OCI-LY7 (cell line): Measurements from ENCODE around the gene MMRN1. TPM values are rescaled to one million over a fixed set of nuclear protein-coding genes. Genes with fewer than 3 reads are reported as not detected.

ENCODE experiments used
- BruUV-seq: library from RNA; stranded (reverse); fragments of 400-500 nt; replicated peaks from 2 replicates; lab custom pipeline; 2021; lab: Mats Ljungman, UMichigan
- CTCF ChIA-PET: fragments of 300-600 bp; sonication (Branson Sonifier 250); formaldehyde crosslinking; loops from one replicate; lab custom pipeline; 2022; ENCODE audit warnings: antibody characterized with exemption; ENCODE audit not compliant: unreplicated experiment; lab: Charles Lee
- POLR2A ChIA-PET: fragments of 300-600 bp; sonication (Branson Sonifier 250); formaldehyde crosslinking; loops from one replicate; lab custom pipeline; 2022; ENCODE audit warnings: antibody characterized with exemption; lab: Charles Lee
- DNase-seq: peaks from one replicate; pipeline ENCODE4 v3.0.0-alpha.2; 2015; ENCODE audit warnings: low spot score
- H2AFZ ChIP-seq: fragments of 200-600 bp; sonication (generic), shearing (Covaris generic); 2 replicates; pipeline ENCODE4 v1.6.1; 2014; ENCODE audit warnings: mild to moderate bottlenecking, antibody characterized with exemption, low read length, moderate library complexity
- H3K27ac ChIP-seq: fragments of 200-600 bp; sonication (generic); 2 replicates; pipeline ENCODE4 v1.5.1; 2014; ENCODE audit warnings: mixed run types, low read depth, mild to moderate bottlenecking, moderate library complexity, low read length, inconsistent platforms; ENCODE audit not compliant: poor library complexity, severe bottlenecking
- H3K36me3 ChIP-seq: fragments of 200-600 bp; sonication (generic); 2 replicates; pipeline ENCODE4 v1.6.1; 2014; ENCODE audit warnings: mild to moderate bottlenecking, antibody characterized with exemption, low read length, moderate library complexity, mixed read lengths; ENCODE audit not compliant: insufficient read depth
- H3K4me1 ChIP-seq: fragments of 200-600 bp; sonication (generic); 2 replicates; pipeline ENCODE4 v1.5.1; 2014; ENCODE audit warnings: mild to moderate bottlenecking, low read length; ENCODE audit not compliant: insufficient read depth, poor library complexity, severe bottlenecking
- H3K4me2 ChIP-seq: fragments of 200-600 bp; sonication (generic); 2 replicates; pipeline ENCODE4 v1.6.1; 2014; ENCODE audit warnings: mild to moderate bottlenecking, low read length
- H3K4me3 ChIP-seq: fragments of 200-600 bp; sonication (generic); 2 replicates; pipeline ENCODE4 v1.5.1; 2014; ENCODE audit warnings: mild to moderate bottlenecking, low read depth, low read length; ENCODE audit not compliant: poor library complexity, severe bottlenecking
- H3K79me2 ChIP-seq: fragments of 200-600 bp; sonication (generic); 2 replicates; pipeline ENCODE4 v1.6.1; 2016; ENCODE audit warnings: low read depth, mild to moderate bottlenecking, low read length, moderate library complexity, mixed read lengths; ENCODE audit not compliant: insufficient read depth
- H3K9me2 ChIP-seq: fragments of 200-600 bp; sonication (generic); 2 replicates; pipeline ENCODE4 v1.6.1; 2016; ENCODE audit warnings: mild to moderate bottlenecking, low read length, mixed read lengths; ENCODE audit not compliant: insufficient read depth
- H3K9me3 ChIP-seq: fragments of 200-600 bp; sonication (generic); 2 replicates; pipeline ENCODE4 v1.6.1; 2014; ENCODE audit warnings: mild to moderate bottlenecking, mixed run types, low read length, mixed read lengths
- H4K20me1 ChIP-seq: fragments of 200-600 bp; sonication (generic); 2 replicates; pipeline ENCODE4 v1.6.1; 2014; ENCODE audit warnings: mild to moderate bottlenecking, antibody characterized with exemption, low read length, moderate library complexity, mixed read lengths; ENCODE audit not compliant: insufficient read depth
- EZH2phosphoT487 ChIP-seq: fragments of 200-600 bp; sonication (generic); IDR thresholded peaks from 2 replicates; pipeline ENCODE4 v1.6.1; 2018; ENCODE audit warnings: low read depth, borderline replicate concordance, mild to moderate bottlenecking, mixed run types, antibody characterized with exemption, low read length, moderate library complexity, mixed read lengths
- intact Hi-C: fragments of 100-400 bp; cut with micrococcal nuclease; formaldehyde crosslinking; loops from one replicate; pipeline ENCODE4 v1.10.0; 2022; ENCODE audit not compliant: unreplicated experiment
- total RNA-seq, 2 experiments: library from RNA; depleted of rRNA in 1 of 2; stranded (reverse); fragments of >200 nt in 1 of 2; shearing (Covaris generic) in 1 of 2; gene quantifications; 2 replicates each; pipeline ENCODE4 v1.2.3, GENCODE V29; 2014 to 2022
- TF ChIP-seq, protein P1 (sequence below): fragments of 200-600 bp; sonication (generic); conservative IDR thresholded peaks from 2 replicates; pipeline ENCODE4 v1.5.1; 2014; ENCODE audit warnings: mild to moderate bottlenecking, antibody characterized with exemption, low read length, moderate library complexity, mixed read lengths

MMRN1 gene
- total RNA-seq, 2 experiments from 2014 or later, result 0.13 TPM; not detected in 1

DNA sequence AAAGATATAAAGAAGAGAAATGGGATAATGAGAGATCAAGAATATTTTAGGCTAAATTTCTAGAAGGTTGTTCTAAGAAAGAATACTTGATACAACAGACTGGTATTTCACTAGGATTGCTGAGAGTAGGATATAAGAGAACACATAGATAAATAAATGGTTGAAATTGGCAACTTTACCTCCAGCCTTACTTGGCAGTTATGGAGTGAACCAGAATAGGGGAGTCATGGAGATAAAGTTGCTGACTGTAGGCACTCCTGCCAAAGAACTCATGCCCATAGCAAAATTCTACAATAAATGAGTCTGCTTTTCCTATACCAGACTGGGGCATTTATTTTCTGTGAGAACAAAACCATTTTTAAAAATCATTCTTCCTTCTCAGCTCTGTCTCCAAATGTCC is 26.4 kb upstream of the MMRN1 start:
- TF ChIP-seq, protein P1, sequence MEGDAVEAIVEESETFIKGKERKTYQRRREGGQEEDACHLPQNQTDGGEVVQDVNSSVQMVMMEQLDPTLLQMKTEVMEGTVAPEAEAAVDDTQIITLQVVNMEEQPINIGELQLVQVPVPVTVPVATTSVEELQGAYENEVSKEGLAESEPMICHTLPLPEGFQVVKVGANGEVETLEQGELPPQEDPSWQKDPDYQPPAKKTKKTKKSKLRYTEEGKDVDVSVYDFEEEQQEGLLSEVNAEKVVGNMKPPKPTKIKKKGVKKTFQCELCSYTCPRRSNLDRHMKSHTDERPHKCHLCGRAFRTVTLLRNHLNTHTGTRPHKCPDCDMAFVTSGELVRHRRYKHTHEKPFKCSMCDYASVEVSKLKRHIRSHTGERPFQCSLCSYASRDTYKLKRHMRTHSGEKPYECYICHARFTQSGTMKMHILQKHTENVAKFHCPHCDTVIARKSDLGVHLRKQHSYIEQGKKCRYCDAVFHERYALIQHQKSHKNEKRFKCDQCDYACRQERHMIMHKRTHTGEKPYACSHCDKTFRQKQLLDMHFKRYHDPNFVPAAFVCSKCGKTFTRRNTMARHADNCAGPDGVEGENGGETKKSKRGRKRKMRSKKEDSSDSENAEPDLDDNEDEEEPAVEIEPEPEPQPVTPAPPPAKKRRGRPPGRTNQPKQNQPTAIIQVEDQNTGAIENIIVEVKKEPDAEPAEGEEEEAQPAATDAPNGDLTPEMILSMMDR, result no peak
- no peak for TF ChIP-seq EZH2phosphoT487
- Histone ChIP-seq H3K4me3 (no peak overlapping the region), H4K20me1 (no peaks in the 10 kb centered on the region), H3K4me2 (no peak overlapping the region), H3K79me2 (no peaks in the 10 kb centered on the region), H3K4me1 (no peaks in the 10 kb centered on the region), H3K9me2 (no peaks in the 10 kb centered on the region; the same call in 1 of the 2 replicates), H2AFZ (no peak overlapping the region; the same call in 1 of the 2 replicates), H3K36me3 (no peaks in the 10 kb centered on the region), H3K27ac (no peak overlapping the region), H3K9me3 (no peaks in the 10 kb centered on the region)
- BruUV-seq, result no TSS peak
- CTCF ChIA-PET, result no interaction called here
- intact Hi-C loops, result no loop called here
- POLR2A ChIA-PET, result no interaction called here
- DNase-seq, result no peak

DNA sequence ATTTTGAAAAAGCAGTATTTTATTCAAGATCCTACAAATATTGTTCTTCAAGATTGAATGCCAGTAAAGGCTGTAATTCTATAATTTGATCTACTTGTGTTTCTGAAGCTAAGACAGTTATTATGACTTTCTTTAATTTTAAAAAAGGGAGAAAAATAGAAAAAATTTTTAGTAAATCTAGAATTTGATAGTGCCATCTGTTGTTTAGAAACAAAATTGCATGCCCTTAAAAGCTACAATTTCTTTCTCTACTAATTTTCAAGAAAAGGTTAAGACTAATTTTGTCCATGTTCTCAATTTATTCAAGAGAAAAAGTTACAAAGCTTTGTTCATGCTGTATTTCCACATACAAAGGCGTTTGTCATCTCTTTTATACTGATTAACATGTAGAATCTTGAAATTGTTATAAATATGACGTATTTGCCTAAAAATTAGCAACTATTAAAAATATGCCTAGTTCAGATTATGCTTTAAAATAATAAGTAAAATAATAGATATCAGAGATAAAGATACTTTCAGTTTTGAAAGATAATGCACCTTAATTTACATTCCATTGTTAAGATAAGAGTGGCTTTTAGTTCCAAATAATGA is 25.6 kb upstream of the MMRN1 start:
- DNase-seq, result no peak
- H3K4me1 ChIP-seq, result no peaks in the 10 kb centered on the region
- H3K4me2 ChIP-seq, result no peak overlapping the region
- no peaks in the 10 kb centered on the region for H3K9me3 ChIP-seq
- intact Hi-C loops, result no loop called here
- H3K79me2 ChIP-seq, result no peaks in the 10 kb centered on the region
- H3K4me3 ChIP-seq, result no peak overlapping the region
- TF ChIP-seq, protein P1, result peak; percentile 73
- TF ChIP-seq EZH2phosphoT487, result no peak
- no peaks in the 10 kb centered on the region; the same call in 1 of the 2 replicates for H3K9me2 ChIP-seq
- CTCF ChIA-PET, result no interaction called here
- POLR2A ChIA-PET, result no interaction called here
- BruUV-seq, result no TSS peak
- no peak overlapping the region for H3K27ac ChIP-seq
- H3K36me3 ChIP-seq, result no peaks in the 10 kb centered on the region
- H2AFZ ChIP-seq, result no peak overlapping the region
- H4K20me1 ChIP-seq, result no peaks in the 10 kb centered on the region

DNA sequence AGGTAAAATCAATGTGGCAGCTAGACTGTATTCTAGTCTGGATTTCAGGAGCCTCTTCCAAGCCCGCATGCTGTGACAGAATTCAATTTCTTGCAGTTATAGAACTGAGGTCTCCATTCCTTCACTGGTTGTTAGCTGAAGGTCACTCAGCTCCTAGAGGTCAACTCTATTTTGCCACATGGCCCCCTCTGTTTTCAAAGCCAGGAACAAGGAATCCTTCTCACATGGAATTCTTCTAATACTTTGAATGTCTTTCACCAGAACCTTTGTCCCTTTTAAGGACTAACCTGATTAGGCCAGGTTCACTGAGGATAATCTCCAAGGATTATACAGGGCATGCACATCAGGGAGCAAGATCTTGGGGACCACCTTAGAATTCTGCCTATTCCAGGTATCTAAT is 23.4 kb upstream of the MMRN1 start:
- POLR2A ChIA-PET, result no interaction called here
- no TSS peak for BruUV-seq
- intact Hi-C loops, result no loop called here

More for the DNA sequence above, 23.4 kb upstream of the MMRN1 start:
- H3K4me3 ChIP-seq, result no peak overlapping the region
- H2AFZ ChIP-seq, result no peak overlapping the region
- no peak for DNase-seq
- no peaks in the 10 kb centered on the region for H3K36me3 ChIP-seq
- no peaks in the 10 kb centered on the region; the same call in 1 of the 2 replicates for H3K9me2 ChIP-seq
- no peak for TF ChIP-seq EZH2phosphoT487
- TF ChIP-seq, protein P1, result no peak
- no peak overlapping the region for H3K4me2 ChIP-seq
- CTCF ChIA-PET, result no interaction called here
- H3K4me1 ChIP-seq, result no peaks in the 10 kb centered on the region
- H3K27ac ChIP-seq, result no peak overlapping the region
- no peaks in the 10 kb centered on the region for H3K79me2 ChIP-seq
- no peaks in the 10 kb centered on the region for H4K20me1 ChIP-seq
- no peaks in the 10 kb centered on the region for H3K9me3 ChIP-seq
